HepG2 (cell line): Measurements from ENCODE around the gene NABP2. TPM values are rescaled to one million over a fixed set of nuclear protein-coding genes. Genes with fewer than 3 reads are reported as not detected.

ENCODE experiments used
- ADNP ChIP-seq: sonication (generic); formaldehyde crosslinking; IDR thresholded peaks from 2 replicates; pipeline ENCODE4 v1.4.0; 2020; ENCODE audit warnings: missing genetic modification reagents
- CC2D1A ChIP-seq: sonication (generic); formaldehyde crosslinking; IDR thresholded peaks from 2 replicates; pipeline ENCODE4 v1.8.1; 2023; ENCODE audit warnings: mild to moderate bottlenecking, missing genetic modification reagents
- DMAP1 ChIP-seq: IDR thresholded peaks from 2 replicates; pipeline ENCODE4 v1.6.1; 2016
- MBNL3 ChIP-seq: fragments of 250-450 bp; sonication (Bioruptor Pico); conservative IDR thresholded peaks from 2 replicates; pipeline ENCODE4 v1.8.0; 2022; ENCODE audit warnings: mild to moderate bottlenecking, inconsistent platforms
- MXI1 ChIP-seq: IDR thresholded peaks from 3 replicates; pipeline ENCODE4 v1.6.1; 2012; ENCODE audit warnings: low read depth, low read length, inconsistent platforms, borderline replicate concordance
- NAIF1 ChIP-seq: sonication (generic); formaldehyde crosslinking; IDR thresholded peaks from 2 replicates; pipeline ENCODE4 v1.5.0; 2020; ENCODE audit warnings: mild to moderate bottlenecking, missing genetic modification reagents, borderline replicate concordance
- SKIL ChIP-seq: sonication (generic); formaldehyde crosslinking; IDR thresholded peaks from 2 replicates; pipeline ENCODE4 v1.8.0; 2022; ENCODE audit warnings: missing genetic modification reagents, mild to moderate bottlenecking, moderate library complexity, borderline replicate concordance
- ZC3H13 ChIP-seq: sonication (generic); formaldehyde crosslinking; IDR thresholded peaks from 2 replicates; pipeline ENCODE4 v1.8.1; 2023; ENCODE audit warnings: mild to moderate bottlenecking, missing genetic modification reagents, moderate library complexity
- ZFAT ChIP-seq: sonication (generic); formaldehyde crosslinking; conservative IDR thresholded peaks from 2 replicates; pipeline ENCODE4 v1.8.1; 2023; ENCODE audit warnings: missing genetic modification reagents, inconsistent platforms
- ZGPAT ChIP-seq: IDR thresholded peaks from 2 replicates; pipeline ENCODE4 v1.6.1; 2016; ENCODE audit warnings: mild to moderate bottlenecking
- ZIK1 ChIP-seq: sonication (generic); formaldehyde crosslinking; IDR thresholded peaks from 2 replicates; pipeline ENCODE4 v1.5.0; 2020; ENCODE audit warnings: mild to moderate bottlenecking, low read depth, missing genetic modification reagents, borderline replicate concordance
- ZNF572 ChIP-seq: sonication (generic); formaldehyde crosslinking; IDR thresholded peaks from 2 replicates; pipeline ENCODE4 v1.5.1; 2020; ENCODE audit warnings: mild to moderate bottlenecking, missing genetic modification reagents
- ZNF770 ChIP-seq: sonication (generic); formaldehyde crosslinking; IDR thresholded peaks from 2 replicates; pipeline ENCODE4 v1.5.0; 2020; ENCODE audit warnings: mild to moderate bottlenecking, missing genetic modification reagents
- polyA plus RNA-seq, 8 experiments: library from polyadenylated mRNA; depleted of rRNA in 3 of 8; stranded (reverse) in 7 of 8; unstranded in 1 of 8; fragments of >200 nt; fragmentation: Illumina TruSeq in 4 of 8; extraction: Trizol in 4 of 8; gene quantifications; 2 replicates each; pipeline versions ENCODE4 v1.2.1 to v1.2.3, GENCODE V29; 2011 to 2016; ENCODE audit warnings: low read depth in 4 of 8, missing spikeins in 1 of 8, mixed read lengths in 1 of 8; ENCODE audit not compliant: insufficient read depth in 1 of 8
- total RNA-seq, 5 experiments: library from RNA; depleted of rRNA; stranded (reverse); fragments of >200 nt; fragmentation: Illumina TruSeq; extraction: Trizol; gene quantifications; 2 replicates each; pipeline ENCODE4 v1.2.3, GENCODE V29; 2016; ENCODE audit warnings: low read depth in 1 of 5
- TF ChIP-seq, protein P1 (sequence below): sonication (generic); formaldehyde crosslinking; conservative IDR thresholded peaks from 2 replicates; pipeline ENCODE4 v1.5.0; 2020; ENCODE audit warnings: missing genetic modification reagents
- TF ChIP-seq, protein P2 (sequence below): sonication (generic); formaldehyde crosslinking; IDR thresholded peaks from 2 replicates; pipeline ENCODE4 v1.4.0; 2020; ENCODE audit warnings: missing genetic modification reagents
- TF ChIP-seq, protein P3 (sequence below): sonication (generic); formaldehyde crosslinking; IDR thresholded peaks from 2 replicates; pipeline ENCODE4 v1.4.0; 2020; ENCODE audit warnings: low read depth, mild to moderate bottlenecking, missing genetic modification reagents

The NABP2 gene
- total and polyA plus RNA-seq, 2 of the 13 experiments (the other 11 are each of a cell fraction or from before 2014, with no cell fraction given): 33.2 to 35.5 TPM

DNA sequence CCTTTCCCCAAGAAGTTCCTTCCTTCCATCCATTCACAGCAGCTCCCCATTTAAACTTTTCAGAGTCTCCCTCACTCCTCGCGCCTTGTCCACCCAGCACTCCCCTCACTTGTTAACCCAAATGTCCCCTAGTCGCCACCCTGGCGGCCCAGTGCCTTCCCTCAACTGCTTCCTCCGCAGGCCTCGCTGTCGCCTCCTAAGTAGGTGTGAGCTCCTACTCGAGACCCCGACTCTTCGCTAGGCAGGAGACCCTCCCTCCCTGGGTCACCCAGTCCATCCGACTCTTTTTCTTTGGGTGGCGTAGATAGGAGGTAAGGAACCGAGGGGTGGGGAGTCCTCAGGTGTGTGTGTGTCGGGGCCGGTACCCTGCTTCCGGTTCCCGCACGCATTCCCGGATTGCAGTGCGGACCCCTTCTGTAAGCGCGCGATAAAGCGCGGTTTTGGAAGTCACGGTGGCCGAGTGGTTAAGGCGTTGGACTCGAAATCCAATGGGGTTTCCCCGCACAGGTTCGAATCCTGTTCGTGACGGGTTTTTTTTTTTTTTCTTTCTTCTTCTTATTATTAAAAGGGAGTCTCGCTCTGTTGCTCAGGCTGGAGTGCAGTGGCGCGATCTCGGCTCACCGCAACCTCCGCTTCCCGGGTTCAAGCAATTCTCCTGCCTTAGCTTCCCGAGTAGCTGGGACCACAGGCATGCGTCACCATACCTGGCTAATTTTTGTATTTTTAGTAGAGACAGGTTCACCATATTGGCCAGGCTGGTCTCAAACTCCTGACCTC lies 34.0 kb upstream of the NABP2 start (continued):
- peak; percentile 76 for TF ChIP-seq ZGPAT (CRISPR knock-in tag)
- 0 out of 2 replicates have a peak, but pooled peaks have one; percentile 22 for TF ChIP-seq CC2D1A (CRISPR knock-in tag)
- TF ChIP-seq, protein P1, sequence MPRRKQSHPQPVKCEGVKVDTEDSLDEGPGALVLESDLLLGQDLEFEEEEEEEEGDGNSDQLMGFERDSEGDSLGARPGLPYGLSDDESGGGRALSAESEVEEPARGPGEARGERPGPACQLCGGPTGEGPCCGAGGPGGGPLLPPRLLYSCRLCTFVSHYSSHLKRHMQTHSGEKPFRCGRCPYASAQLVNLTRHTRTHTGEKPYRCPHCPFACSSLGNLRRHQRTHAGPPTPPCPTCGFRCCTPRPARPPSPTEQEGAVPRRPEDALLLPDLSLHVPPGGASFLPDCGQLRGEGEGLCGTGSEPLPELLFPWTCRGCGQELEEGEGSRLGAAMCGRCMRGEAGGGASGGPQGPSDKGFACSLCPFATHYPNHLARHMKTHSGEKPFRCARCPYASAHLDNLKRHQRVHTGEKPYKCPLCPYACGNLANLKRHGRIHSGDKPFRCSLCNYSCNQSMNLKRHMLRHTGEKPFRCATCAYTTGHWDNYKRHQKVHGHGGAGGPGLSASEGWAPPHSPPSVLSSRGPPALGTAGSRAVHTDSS (CRISPR knock-in tag): no peak
- no peak for TF ChIP-seq ZNF572 (CRISPR knock-in tag)
- TF ChIP-seq ZNF770 (CRISPR knock-in tag): no peak; the same call in 1 of the 2 replicates
- no peak for TF ChIP-seq NAIF1 (CRISPR knock-in tag)
- TF ChIP-seq DMAP1: 0 out of 2 replicates have a peak, but pooled peaks have one; percentile 40
- no peak for TF ChIP-seq ADNP (CRISPR knock-in tag)
- TF ChIP-seq MBNL3 (CRISPR knock-in tag): no peak
- TF ChIP-seq ZFAT (CRISPR knock-in tag): no peak
- TF ChIP-seq, protein P2, sequence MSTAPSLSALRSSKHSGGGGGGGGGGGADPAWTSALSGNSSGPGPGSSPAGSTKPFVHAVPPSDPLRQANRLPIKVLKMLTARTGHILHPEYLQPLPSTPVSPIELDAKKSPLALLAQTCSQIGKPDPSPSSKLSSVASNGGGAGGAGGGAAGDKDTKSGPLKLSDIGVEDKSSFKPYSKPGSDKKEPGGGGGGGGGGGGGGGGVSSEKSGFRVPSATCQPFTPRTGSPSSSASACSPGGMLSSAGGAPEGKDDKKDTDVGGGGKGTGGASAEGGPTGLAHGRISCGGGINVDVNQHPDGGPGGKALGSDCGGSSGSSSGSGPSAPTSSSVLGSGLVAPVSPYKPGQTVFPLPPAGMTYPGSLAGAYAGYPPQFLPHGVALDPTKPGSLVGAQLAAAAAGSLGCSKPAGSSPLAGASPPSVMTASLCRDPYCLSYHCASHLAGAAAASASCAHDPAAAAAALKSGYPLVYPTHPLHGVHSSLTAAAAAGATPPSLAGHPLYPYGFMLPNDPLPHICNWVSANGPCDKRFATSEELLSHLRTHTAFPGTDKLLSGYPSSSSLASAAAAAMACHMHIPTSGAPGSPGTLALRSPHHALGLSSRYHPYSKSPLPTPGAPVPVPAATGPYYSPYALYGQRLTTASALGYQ (CRISPR knock-in tag): 0 out of 2 replicates have a peak, but pooled peaks have one; percentile 34
- no peak for TF ChIP-seq ZIK1 (CRISPR knock-in tag)
- TF ChIP-seq SKIL (CRISPR knock-in tag): no peak
- TF ChIP-seq, protein P3, sequence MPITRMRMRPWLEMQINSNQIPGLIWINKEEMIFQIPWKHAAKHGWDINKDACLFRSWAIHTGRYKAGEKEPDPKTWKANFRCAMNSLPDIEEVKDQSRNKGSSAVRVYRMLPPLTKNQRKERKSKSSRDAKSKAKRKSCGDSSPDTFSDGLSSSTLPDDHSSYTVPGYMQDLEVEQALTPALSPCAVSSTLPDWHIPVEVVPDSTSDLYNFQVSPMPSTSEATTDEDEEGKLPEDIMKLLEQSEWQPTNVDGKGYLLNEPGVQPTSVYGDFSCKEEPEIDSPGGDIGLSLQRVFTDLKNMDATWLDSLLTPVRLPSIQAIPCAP (CRISPR knock-in tag): peak; percentile 25; the same call in 1 of the 2 replicates
- peak; percentile 43; the same call in 1 of the 2 replicates for TF ChIP-seq ZC3H13
- TF ChIP-seq MXI1: peak; percentile 63; the same call in 1 of the 3 replicates
